Fibroblast of lung (primary cell): ENCODE measurements around the gene GRM8. TPM values are rescaled to one million over a fixed set of nuclear protein-coding genes. Genes with fewer than 3 reads are reported as not detected.
"Not testable (repeated sequence)": the region's sequence is repeated elsewhere in the genome, so short reads cannot be mapped to it uniquely, and the experiment has no call there.

ENCODE experiments used
- DNase-seq, 2 donors: peaks; one replicate each; pipeline versions ENCODE4 v3.0.0 to v3.0.0-alpha.2; 2010; ENCODE audit warnings: low read depth in 2 of 2
- H2AFZ ChIP-seq: 2 replicates; pipeline ENCODE4 v1.5.1; 2012; ENCODE audit warnings: low read length, control low read depth, inconsistent platforms
- H3K27ac ChIP-seq: 2 replicates; pipeline ENCODE4 v1.5.1; 2011; ENCODE audit warnings: low read length, control low read depth; ENCODE audit not compliant: insufficient read depth
- H3K27me3 ChIP-seq: 2 replicates; pipeline ENCODE4 v1.5.1; 2011; ENCODE audit warnings: mild to moderate bottlenecking, low read length; ENCODE audit not compliant: control insufficient read depth, insufficient read depth
- H3K36me3 ChIP-seq: 2 replicates; pipeline ENCODE4 v1.5.1; 2011; ENCODE audit warnings: low read length; ENCODE audit not compliant: control insufficient read depth, insufficient read depth
- H3K4me1 ChIP-seq: 2 replicates; pipeline ENCODE4 v1.5.1; 2011; ENCODE audit warnings: low read length; ENCODE audit not compliant: control insufficient read depth, insufficient read depth; ENCODE audit errors: extremely low read depth
- H3K4me2 ChIP-seq: 2 replicates; pipeline ENCODE4 v1.5.1; 2011; ENCODE audit warnings: low read length, control low read depth; ENCODE audit not compliant: insufficient read depth; ENCODE audit errors: extremely low read depth
- H3K4me3 ChIP-seq, 4 experiments: fragments of 200-600 bp in 1 of 4; sonication (generic) in 1 of 4; replicated peaks in 1 of 4; 2 replicates each; pipeline ENCODE4 v1.5.1; 2011 to 2016; ENCODE audit warnings: low read length in 4 of 4, low read depth in 3 of 4, mild to moderate bottlenecking in 3 of 4, control low read depth in 2 of 4, inconsistent platforms in 1 of 4, mixed read lengths in 1 of 4; ENCODE audit not compliant: insufficient read depth in 1 of 4; ENCODE audit errors: control extremely low read depth in 1 of 4
- H3K79me2 ChIP-seq: 2 replicates; pipeline ENCODE4 v1.5.1; 2012; ENCODE audit warnings: mild to moderate bottlenecking, low read length, inconsistent platforms; ENCODE audit not compliant: control insufficient read depth, insufficient read depth
- H3K9ac ChIP-seq: 2 replicates; pipeline ENCODE4 v1.5.1; 2011; ENCODE audit warnings: mild to moderate bottlenecking, low read length, control low read depth; ENCODE audit not compliant: insufficient read depth
- H3K9me3 ChIP-seq: 2 replicates; pipeline ENCODE4 v1.5.1; 2012; ENCODE audit warnings: low read depth, low read length; ENCODE audit not compliant: control insufficient read depth, insufficient read depth
- H4K20me1 ChIP-seq: 2 replicates; pipeline ENCODE4 v1.5.1; 2011; ENCODE audit warnings: low read length; ENCODE audit not compliant: control insufficient read depth, insufficient read depth; ENCODE audit errors: extremely low read depth
- CTCF ChIP-seq, 2 donors: IDR thresholded peaks in 1 of 2; conservative IDR thresholded peaks in 1 of 2; 1 replicate in 1 of 2; 2 replicates in 1 of 2; pipeline ENCODE4 v1.5.1; 2011 to 2012; ENCODE audit warnings: low read length in 2 of 2, control low read depth in 1 of 2, inconsistent platforms in 1 of 2, low read depth in 1 of 2, mild to moderate bottlenecking in 1 of 2
- EZH2 ChIP-seq: IDR thresholded peaks from 2 replicates; pipeline ENCODE4 v1.5.1; 2012; ENCODE audit warnings: low read length, control low read depth, mild to moderate bottlenecking; ENCODE audit errors: missing control alignments
- polyA plus RNA-seq, 2 donors: library from polyadenylated mRNA; depleted of rRNA in 1 of 2; stranded (reverse) in 1 of 2; unstranded in 1 of 2; fragments of >200 nt; gene quantifications; 2 replicates each; pipeline ENCODE4 v1.2.1, GENCODE V29; 2011 to 2012; ENCODE audit warnings: missing spikeins in 1 of 2
- total RNA-seq: library from RNA; depleted of rRNA; stranded (reverse); fragments of >200 nt; gene quantifications from 2 replicates; pipeline ENCODE4 v1.2.1, GENCODE V29; 2014

Gene GRM8
- total and polyA plus RNA-seq, 2 donors (not counting 1 experiment from before 2014, with no cell fraction given), result not detected

GRCh38 chr7:126881315-126881714 lies 371.4 kb downstream of the GRM8 start:
- H3K4me3 ChIP-seq, result no peak overlapping the region
- no peak overlapping the region for H3K27ac ChIP-seq
- H3K9me3 ChIP-seq, result no peaks in the 10 kb centered on the region
- no peak for DNase-seq
- H3K4me2 ChIP-seq, result no peak overlapping the region
- no peak overlapping the region for H3K9ac ChIP-seq
- H3K27me3 ChIP-seq, result no peaks in the 10 kb centered on the region
- H4K20me1 ChIP-seq, result no peaks in the 10 kb centered on the region
- H3K36me3 ChIP-seq, result no peaks in the 10 kb centered on the region
- H3K4me1 ChIP-seq, result no peaks in the 10 kb centered on the region
- H3K79me2 ChIP-seq, result no peaks in the 10 kb centered on the region
- no peak overlapping the region for H2AFZ ChIP-seq
- TF ChIP-seq CTCF (conservative IDR thresholded peaks at IDR 0.05 in 1 of 2, IDR thresholded peaks at IDR 0.05 in 1 of 2; ENCODE audit: low read depth in 1 of 2, low read length in 2 of 2), result no peak
- TF ChIP-seq EZH2, result no peak

GRCh38 chr7:126876536-126876935 lies 376.2 kb downstream of the GRM8 start:
- not testable (repeated sequence) for H3K9me3 ChIP-seq, H3K4me3 ChIP-seq, H3K4me1 ChIP-seq, H2AFZ ChIP-seq, H3K36me3 ChIP-seq, H3K79me2 ChIP-seq, H3K27ac ChIP-seq, H3K27me3 ChIP-seq, H3K9ac ChIP-seq, H3K4me2 ChIP-seq, H4K20me1 ChIP-seq, DNase-seq

GRCh38 chr7:126856691-126857291 lies 395.9 kb downstream of the GRM8 start:
- no peak overlapping the region for H3K9ac ChIP-seq
- no peak overlapping the region for H3K27ac ChIP-seq
- DNase-seq, result no peak
- H3K4me2 ChIP-seq, result no peak overlapping the region
- no peaks in the 10 kb centered on the region for H3K27me3 ChIP-seq
- H4K20me1 ChIP-seq, result no peaks in the 10 kb centered on the region
- H3K36me3 ChIP-seq, result no peaks in the 10 kb centered on the region
- no peaks in the 10 kb centered on the region for H3K79me2 ChIP-seq
- H3K4me3 ChIP-seq, result no peak overlapping the region
- TF ChIP-seq EZH2 (no peak), CTCF (conservative IDR thresholded peaks at IDR 0.05 in 1 of 2, IDR thresholded peaks at IDR 0.05 in 1 of 2; ENCODE audit: low read depth in 1 of 2, low read length in 2 of 2) (no peak)
- no peak overlapping the region for H2AFZ ChIP-seq
- no peaks in the 10 kb centered on the region for H3K4me1 ChIP-seq
- no peaks in the 10 kb centered on the region for H3K9me3 ChIP-seq
